C4-2B (cell line): Measurements from ENCODE around the gene CRY2.

Experiments used
- H3K27ac ChIP-seq: fragments of 450-650 bp; 2 replicates; pipeline ENCODE4 v1.5.1; 2017
- CTCF ChIP-seq: fragments of 450-650 bp; conservative IDR thresholded peaks from 2 replicates; pipeline ENCODE4 v1.5.1; 2017; ENCODE audit warnings: mild to moderate bottlenecking
- ZFX ChIP-seq: fragments of 450-650 bp; IDR thresholded peaks from 2 replicates; pipeline ENCODE4 v1.6.1; 2017

CRY2 gene

GRCh38 chr11:45895553-45896259, 48.4 kb downstream of the CRY2 start:
- H3K27ac ChIP-seq = no peak overlapping the region
- no peak for TF ChIP-seq ZFX
- no peak for TF ChIP-seq CTCF

GRCh38 chr11:45896422-45896984, 49.2 kb downstream of the CRY2 start:
- TF ChIP-seq CTCF (no peak), ZFX (no peak)
- H3K27ac ChIP-seq = no peak overlapping the region

- TF ChIP-seq CTCF (no peak), ZFX (no peak)
- H3K27ac ChIP-seq = no peak overlapping the region
These were observed 50.3 kb downstream of the CRY2 start for GRCh38 chr11:45897556-45897955.

GRCh38 chr11:45899086-45899447, 51.8 kb downstream of the CRY2 start:
- H3K27ac ChIP-seq = peak overlapping the region; percentile 77
- no peak for TF ChIP-seq CTCF

GRCh38 chr11:45899448-45900174, 52.3 kb downstream of the CRY2 start:
- peak overlapping the region; percentile 77 for H3K27ac ChIP-seq
- TF ChIP-seq ZFX (no peak), CTCF (no peak)

- TF ChIP-seq ZFX = peak; percentile 79; the same call in 1 of the 2 replicates
- peak overlapping the region; percentile 77 for H3K27ac ChIP-seq
These were observed 53.0 kb downstream of the CRY2 start for GRCh38 chr11:45900175-45900800.

- H3K27ac ChIP-seq = no peak overlapping the region; the same call in 1 of the 2 replicates
- no peak for TF ChIP-seq ZFX
- no peak for TF ChIP-seq CTCF
These were observed 53.8 kb downstream of the CRY2 start for GRCh38 chr11:45900916-45901617.
